ENCODE data around the gene FILIP1. TPM values are rescaled to one million over a fixed set of nuclear protein-coding genes. Genes with fewer than 3 reads are reported as not detected.

The FILIP1 gene
- total and polyA plus RNA-seq, 2 of the 8 experiments (the other 6 are each of a cell fraction or from before 2014, with no cell fraction given) = 2.4 to 5.7 TPM

DNA sequence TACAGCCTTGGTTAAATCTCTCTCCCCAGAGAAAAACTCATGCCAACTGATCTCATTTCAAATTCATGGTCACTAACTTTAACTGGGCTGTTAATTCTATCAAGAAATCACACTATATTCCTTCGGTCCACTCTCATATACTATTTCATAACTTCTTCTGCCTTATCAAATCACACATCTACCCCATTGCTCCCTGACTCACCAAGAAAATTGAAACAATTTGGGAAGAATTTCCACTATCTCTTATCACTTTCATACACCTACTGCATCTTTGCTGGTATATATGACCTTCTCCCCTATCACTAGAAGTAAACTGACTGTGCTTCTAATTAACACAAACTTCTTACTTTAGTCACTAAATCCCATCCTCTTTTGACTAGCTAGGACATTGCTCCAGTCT, 102.3 kb downstream of the FILIP1 start:
- POLR2A ChIA-PET (ENCODE audit: partially characterized antibody) = no interaction called here
- H3K4me2 ChIP-seq (ENCODE audit: insufficient read depth in 1 of 2, low read depth in 2 of 2, low read length in 2 of 2) = no peak overlapping the region
- no peak overlapping the region for H2BK120ac ChIP-seq (replicated peaks; ENCODE audit: low read depth, low read length)
- H3K9me3 ChIP-seq (ENCODE audit: insufficient read depth in 2 of 2, low read depth in 1 of 2, low read length in 1 of 2) = peaks cover 3 to 4% of the 10 kb centered on the region in 2 experiments; a peak in 1 of 4 replicates
- no peak overlapping the region for H2BK20ac ChIP-seq (ENCODE audit: low read length)
- H3K9ac ChIP-seq (replicated peaks in 1 of 4; ENCODE audit: extremely low read depth in 1 of 4, low read depth in 3 of 4, low read length in 3 of 4) = no peak overlapping the region
- H3K4me3 ChIP-seq (ENCODE audit: extremely low read depth in 1 of 4, insufficient read depth in 2 of 4, low read depth in 3 of 4, low read length in 4 of 4) = no peak overlapping the region
- H3K23me2 ChIP-seq (ENCODE audit: low read depth, low read length) = no peaks in the 10 kb centered on the region
- H3K56ac ChIP-seq (replicated peaks; ENCODE audit: insufficient read length, low read depth, low read length) = no peak overlapping the region
- FAIRE-seq (no peak), DNase-seq (ENCODE audit: low read depth in 1 of 2, low spot score in 2 of 2) (no peak)
- H3K79me2 ChIP-seq (ENCODE audit: control insufficient read depth in 1 of 2, insufficient read depth in 2 of 2, low read length in 2 of 2) = no peaks in the 10 kb centered on the region
- no peak overlapping the region for H2BK12ac ChIP-seq (ENCODE audit: low read depth, low read length)
- no peak overlapping the region for H4K8ac ChIP-seq (ENCODE audit: extremely low read depth, insufficient read depth, low read length)
- no peaks in the 10 kb centered on the region for H4K20me1 ChIP-seq (replicated peaks in 1 of 2; ENCODE audit: control insufficient read depth in 1 of 2, insufficient read depth in 2 of 2, low read length in 2 of 2)
- no peaks in the 10 kb centered on the region for H3K27me3 ChIP-seq (replicated peaks in 1 of 4; ENCODE audit: control insufficient read depth in 3 of 4, extremely low read depth in 1 of 4, insufficient read depth in 3 of 4, low read length in 3 of 4)
- H3K23ac ChIP-seq (ENCODE audit: insufficient read length) = no peak overlapping the region
- H3K27ac ChIP-seq (ENCODE audit: low read depth, low read length) = no peak overlapping the region
- 84% methylated on average over 1 of the region's 1 CpG; no CpG with 5 or more reads in 1 of the 2 experiments for WGBS, 2 experiments (ENCODE audit: extremely low coverage in 1 of 2, insufficient coverage in 1 of 2, insufficient read length in 1 of 2, insufficient replicate concordance in 2 of 2, low coverage in 1 of 2, low lambda C conversion rate in 2 of 2, missing lambda C conversion rate in 1 of 2)
- H3K36me3 ChIP-seq (ENCODE audit: control insufficient read depth in 2 of 4, insufficient read depth in 4 of 4, low read length in 3 of 4) = no peaks in the 10 kb centered on the region; a peak in 1 of 8 replicates
- no peaks in the 10 kb centered on the region for H3K79me1 ChIP-seq (ENCODE audit: low read depth, low read length)
- H3K14ac ChIP-seq (ENCODE audit: insufficient read length) = no peak overlapping the region
- no peak overlapping the region for H2BK15ac ChIP-seq (ENCODE audit: low read length)
- no peak overlapping the region for H2AK5ac ChIP-seq (ENCODE audit: low read depth, low read length)
- no peak overlapping the region for H3K18ac ChIP-seq (ENCODE audit: extremely low read depth, low read length)
- H3K4ac ChIP-seq (replicated peaks; ENCODE audit: insufficient read length, low read depth, low read length) = no peak overlapping the region
- H3K4me1 ChIP-seq (replicated peaks in 1 of 4; ENCODE audit: control insufficient read depth in 3 of 4, insufficient read depth in 4 of 4, low read length in 3 of 4) = no peaks in the 10 kb centered on the region
- CTCF ChIA-PET (ENCODE audit: partially characterized antibody) = interaction anchor here (1.3 to 1.7 kb wide), 2 partner anchors 16 to 23 kb away, joined by 3 to 7 read pairs; no protein-coding TSS in a partner anchor
- H4K5ac ChIP-seq (ENCODE audit: insufficient read length, low read depth, low read length) = no peak overlapping the region
- H2AFZ ChIP-seq (ENCODE audit: low read length) = no peak overlapping the region
- H2BK5ac ChIP-seq (ENCODE audit: low read depth, low read length) = no peak overlapping the region
- H4K91ac ChIP-seq (replicated peaks; ENCODE audit: insufficient read length, low read length) = no peak overlapping the region
- no peak for TF ChIP-seq ZNF274 (IDR thresholded peaks at IDR 0.05; ENCODE audit: borderline replicate concordance, extremely low read depth, low read length)
- TF ChIP-seq RFX5 (IDR thresholded peaks at IDR 0.05; ENCODE audit: borderline replicate concordance, low read depth, low read length) = no peak
- no peak for TF ChIP-seq KDM1A (IDR thresholded peaks at IDR 0.05; ENCODE audit: borderline replicate concordance, low read length)
- no peak for TF ChIP-seq SIRT6 (IDR thresholded peaks at IDR 0.05; ENCODE audit: low read length)
- no peak for TF ChIP-seq BCL11A (IDR thresholded peaks at IDR 0.05; ENCODE audit: low read depth in 2 of 2, low read length in 2 of 2)
- no peak for TF ChIP-seq JUND (IDR thresholded peaks at IDR 0.05; ENCODE audit: low read length)
- TF ChIP-seq HDAC2 (IDR thresholded peaks at IDR 0.05; ENCODE audit: borderline replicate concordance in 1 of 2, low read depth in 2 of 2, low read length in 2 of 2) = no peak
- TF ChIP-seq TBP (IDR thresholded peaks at IDR 0.05; ENCODE audit: low read depth, low read length) = no peak
- TF ChIP-seq EZH2 (IDR thresholded peaks at IDR 0.05; ENCODE audit: low read depth, low read length, severe bottlenecking) = no peak
- no peak for TF ChIP-seq CBX5 (IDR thresholded peaks at IDR 0.05; ENCODE audit: low read depth, low read length)

Measured in H1 (cell line).